T-helper 17 cell (primary cell): ENCODE data around the gene SCNN1A. TPM values are rescaled to one million over a fixed set of nuclear protein-coding genes. Genes with fewer than 3 reads are reported as not detected.

Source experiments
- ATAC-seq: fragments of 150-1000 bp; cut with Tn5 transposase; 2 replicates; pipeline ENCODE4 v1.10.0; 2021; ENCODE audit warnings: mild to moderate bottlenecking, moderate library complexity
- DNase-seq, 3 donors: peaks; one replicate each; pipeline versions ENCODE4 v3.0.0 to v3.0.0-alpha.2; 2020 to 2021
- H3K9me3 ChIP-seq: one replicate; pipeline ENCODE4 v1.7.0; 2013; ENCODE audit warnings: low read length, mild to moderate bottlenecking; ENCODE audit not compliant: control insufficient read depth, poor library complexity, severe bottlenecking
- H3K27ac Mint-ChIP-seq: one replicate; pipeline ENCODE4 v1.8.0; 2022; ENCODE audit warnings: mild to moderate bottlenecking, moderate library complexity, mixed read lengths
- H3K27me3 Mint-ChIP-seq: one replicate; pipeline ENCODE4 v1.8.0; 2022; ENCODE audit warnings: mixed read lengths
- H3K36me3 Mint-ChIP-seq: one replicate; pipeline ENCODE4 v1.8.0; 2022; ENCODE audit warnings: low read depth, mixed read lengths
- H3K4me1 Mint-ChIP-seq: one replicate; pipeline ENCODE4 v1.8.0; 2022; ENCODE audit warnings: mild to moderate bottlenecking, mixed read lengths
- H3K4me3 Mint-ChIP-seq: one replicate; pipeline ENCODE4 v1.8.0; 2022; ENCODE audit warnings: mild to moderate bottlenecking, moderate library complexity, mixed read lengths
- total RNA-seq, 4 donors: library from RNA in 2 of 4; stranded (reverse) in 2 of 4; gene quantifications; one replicate each; pipeline ENCODE4 v1.2.3 and lab custom pipeline; 2022 to 2026

The SCNN1A gene
- total RNA-seq, 2 donors from 2014 or later = 2.1 to 2.8 TPM

- no peaks in the 10 kb centered on the region for H3K9me3 ChIP-seq
- peaks cover 35% of the 10 kb centered on the region for H3K4me1 Mint-ChIP-seq
- H3K27ac Mint-ChIP-seq = peak overlapping the region; percentile 69
- no peak overlapping the region for H3K4me3 Mint-ChIP-seq
- DNase-seq = no peak
- H3K36me3 Mint-ChIP-seq = peaks cover 4% of the 10 kb centered on the region
- no peaks in the 10 kb centered on the region for H3K27me3 Mint-ChIP-seq
- no peak for ATAC-seq
Measured at GRCh38 chr12:6326316-6327228, 48.8 kb downstream of the SCNN1A start.

GRCh38 chr12:6324936-6325750 is 50.2 kb downstream of the SCNN1A start:
- H3K4me3 Mint-ChIP-seq = peak overlapping the region; percentile 65
- H3K4me1 Mint-ChIP-seq = peaks cover 33% of the 10 kb centered on the region

GRCh38 chr12:6323995-6324711 is 51.2 kb downstream of the SCNN1A start:
- H3K9me3 ChIP-seq = no peaks in the 10 kb centered on the region
- Mint-ChIP-seq H3K27ac (peak overlapping the region; percentile 79), H3K4me3 (peak overlapping the region; percentile 92), H3K27me3 (no peaks in the 10 kb centered on the region), H3K36me3 (no peaks in the 10 kb centered on the region), H3K4me1 (peaks cover 33% of the 10 kb centered on the region)
- no peak for ATAC-seq
- DNase-seq = no peak

More at GRCh38 chr12:6324936-6325750, 50.2 kb downstream of the SCNN1A start:
- H3K27me3 Mint-ChIP-seq = no peaks in the 10 kb centered on the region
- ATAC-seq (no peak), DNase-seq (no peak)
- no peaks in the 10 kb centered on the region for H3K9me3 ChIP-seq
- H3K36me3 Mint-ChIP-seq = no peaks in the 10 kb centered on the region
- H3K27ac Mint-ChIP-seq = peak overlapping the region; percentile 79

GRCh38 chr12:6323340-6323994 is 51.9 kb downstream of the SCNN1A start:
- ATAC-seq (peak; percentile 89), DNase-seq (no peak)
- Mint-ChIP-seq H3K4me3 (peak overlapping the region; percentile 92), H3K4me1 (peaks cover 36% of the 10 kb centered on the region), H3K36me3 (no peaks in the 10 kb centered on the region), H3K27me3 (no peaks in the 10 kb centered on the region), H3K27ac (peak overlapping the region; percentile 79)
- no peaks in the 10 kb centered on the region for H3K9me3 ChIP-seq

GRCh38 chr12:6322969-6323339 is 52.4 kb downstream of the SCNN1A start:
- no peaks in the 10 kb centered on the region for H3K9me3 ChIP-seq
- peaks cover 41% of the 10 kb centered on the region for H3K4me1 Mint-ChIP-seq
- peak overlapping the region; percentile 79 for H3K27ac Mint-ChIP-seq
- H3K36me3 Mint-ChIP-seq = no peaks in the 10 kb centered on the region
- DNase-seq (no peak), ATAC-seq (no peak)
- H3K4me3 Mint-ChIP-seq = peak overlapping the region; percentile 92
- peaks cover under 1% of the 10 kb centered on the region for H3K27me3 Mint-ChIP-seq

- H3K4me1 Mint-ChIP-seq = peaks cover 45% of the 10 kb centered on the region
- peak overlapping the region; percentile 79 for H3K27ac Mint-ChIP-seq
- H3K36me3 Mint-ChIP-seq = no peaks in the 10 kb centered on the region
- no peak for DNase-seq
- H3K4me3 Mint-ChIP-seq = no peak overlapping the region
- peaks cover 6% of the 10 kb centered on the region for H3K27me3 Mint-ChIP-seq
- ATAC-seq = no peak
- H3K9me3 ChIP-seq = no peaks in the 10 kb centered on the region
Measured at GRCh38 chr12:6322352-6322751, 53.0 kb downstream of the SCNN1A start.

- ATAC-seq (no peak), DNase-seq (no peak)
- peaks cover 45% of the 10 kb centered on the region for H3K4me1 Mint-ChIP-seq
- H3K27me3 Mint-ChIP-seq = peaks cover 7% of the 10 kb centered on the region
- no peaks in the 10 kb centered on the region for H3K9me3 ChIP-seq
- H3K27ac Mint-ChIP-seq = peak overlapping the region; percentile 79
- no peaks in the 10 kb centered on the region for H3K36me3 Mint-ChIP-seq
- no peak overlapping the region for H3K4me3 Mint-ChIP-seq
Measured at GRCh38 chr12:6321905-6322304, 53.5 kb downstream of the SCNN1A start.

GRCh38 chr12:6319446-6319845 is 55.9 kb downstream of the SCNN1A start:
- DNase-seq (no peak), ATAC-seq (no peak)
- Mint-ChIP-seq H3K4me1 (peaks cover 27% of the 10 kb centered on the region), H3K27ac (peak overlapping the region; percentile 54), H3K27me3 (peaks cover 7% of the 10 kb centered on the region), H3K4me3 (no peak overlapping the region), H3K36me3 (no peaks in the 10 kb centered on the region)
- no peaks in the 10 kb centered on the region for H3K9me3 ChIP-seq

- H3K36me3 Mint-ChIP-seq = no peaks in the 10 kb centered on the region
- no peaks in the 10 kb centered on the region for H3K9me3 ChIP-seq
- DNase-seq = no peak
- ATAC-seq = no peak
- peak overlapping the region; percentile 54 for H3K27ac Mint-ChIP-seq
- H3K4me1 Mint-ChIP-seq = peaks cover 20% of the 10 kb centered on the region
- peaks cover 7% of the 10 kb centered on the region for H3K27me3 Mint-ChIP-seq
- no peak overlapping the region for H3K4me3 Mint-ChIP-seq
Measured at GRCh38 chr12:6318440-6318879, 56.9 kb downstream of the SCNN1A start.

- Mint-ChIP-seq H3K4me3 (peak overlapping the region; percentile 19), H3K27ac (peak overlapping the region; percentile 49)
- ATAC-seq = no peak
Measured at GRCh38 chr12:6317693-6318439, 57.5 kb downstream of the SCNN1A start.

GRCh38 chr12:6316921-6317692 is 58.3 kb downstream of the SCNN1A start:
- no peaks in the 10 kb centered on the region for H3K36me3 Mint-ChIP-seq
- no peak for ATAC-seq
- H3K4me1 Mint-ChIP-seq = peaks cover 17% of the 10 kb centered on the region
- no peak overlapping the region for H3K27ac Mint-ChIP-seq
- peaks cover 16% of the 10 kb centered on the region for H3K27me3 Mint-ChIP-seq
- no peak for DNase-seq
- no peak overlapping the region for H3K4me3 Mint-ChIP-seq
- H3K9me3 ChIP-seq = no peaks in the 10 kb centered on the region

More at GRCh38 chr12:6317693-6318439, 57.5 kb downstream of the SCNN1A start:
- DNase-seq = no peak
- no peaks in the 10 kb centered on the region for H3K9me3 ChIP-seq
- no peaks in the 10 kb centered on the region for H3K36me3 Mint-ChIP-seq
- peaks cover 9% of the 10 kb centered on the region for H3K27me3 Mint-ChIP-seq
- H3K4me1 Mint-ChIP-seq = peaks cover 16% of the 10 kb centered on the region
